ENCODE data around the gene LRMDA.
A peak's percentile ranks its signal among the peaks of the same experiment; 100 is the strongest.

LRMDA gene

DNA sequence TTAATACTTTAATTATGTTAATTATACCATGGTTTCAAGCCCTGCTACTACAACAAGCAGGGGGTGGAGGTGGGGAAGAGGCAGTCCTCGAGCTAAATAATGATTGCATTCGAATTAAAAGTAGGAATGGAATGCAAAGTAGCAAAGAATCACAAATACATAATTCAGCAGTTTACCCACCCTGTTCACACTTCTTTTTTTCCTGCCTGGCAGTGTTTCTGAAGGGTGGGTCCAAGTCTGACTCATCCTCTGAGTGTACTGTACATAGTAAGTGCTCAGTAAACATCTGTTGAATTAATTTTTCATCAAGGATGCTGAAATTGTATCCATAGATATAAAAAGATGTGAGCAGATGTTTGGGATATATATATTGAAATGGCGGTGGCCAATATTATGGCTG is 778.8 kb downstream of the LRMDA start:
- Histone ChIP-seq H3K4me3 (ENCODE audit: insufficient read depth in 1 of 2, low read depth in 1 of 2, low read length in 2 of 2) (no peak overlapping the region), H3K27ac (ENCODE audit: low read length, poor library complexity, severe bottlenecking) (no peak overlapping the region), H2AK5ac (ENCODE audit: low read length, severe bottlenecking) (no peak overlapping the region), H2AFZ (ENCODE audit: low read depth, low read length) (no peak overlapping the region), H2BK5ac (ENCODE audit: low read depth, low read length, poor library complexity, severe bottlenecking) (no peak overlapping the region), H2BK12ac (ENCODE audit: low read length in 2 of 2) (no peak overlapping the region), H3K79me1 (replicated peaks; ENCODE audit: low read length, poor library complexity, severe bottlenecking) (no peaks in the 10 kb centered on the region), H2BK120ac (ENCODE audit: low read depth, low read length) (no peak overlapping the region), H2BK15ac (ENCODE audit: low read depth, poor library complexity, severe bottlenecking) (no peak overlapping the region), H3K36me3 (ENCODE audit: control insufficient read depth in 1 of 2, insufficient read depth in 2 of 2, low read depth in 1 of 2, low read length in 2 of 2) (no peaks in the 10 kb centered on the region), H4K91ac (ENCODE audit: low read length) (no peak overlapping the region), H3K9me3 (ENCODE audit: control insufficient read depth, low read length) (no peaks in the 10 kb centered on the region), H3K4ac (ENCODE audit: low read depth in 1 of 2, low read length in 2 of 2) (no peak overlapping the region), H3K4me1 (ENCODE audit: control insufficient read depth, insufficient read depth, low read depth, low read length) (no peaks in the 10 kb centered on the region), H3K23ac (ENCODE audit: low read length in 2 of 2) (no peak overlapping the region), H3K14ac (ENCODE audit: low read length in 2 of 2) (no peak overlapping the region), H3K18ac (ENCODE audit: low read depth in 1 of 2, low read length in 2 of 2) (no peak overlapping the region), H3K27me3 (ENCODE audit: control insufficient read depth in 1 of 2, insufficient read depth in 1 of 2, low read length in 2 of 2) (no peaks in the 10 kb centered on the region), H4K8ac (ENCODE audit: low read length) (no peak overlapping the region), H3K4me2 (ENCODE audit: low read length, poor library complexity, severe bottlenecking) (no peak overlapping the region), H3K9ac (ENCODE audit: low read length) (no peak overlapping the region)
- DNase-seq = no peak
- WGBS = 100% methylated on average over 1 of the region's 3 CpGs

DNA sequence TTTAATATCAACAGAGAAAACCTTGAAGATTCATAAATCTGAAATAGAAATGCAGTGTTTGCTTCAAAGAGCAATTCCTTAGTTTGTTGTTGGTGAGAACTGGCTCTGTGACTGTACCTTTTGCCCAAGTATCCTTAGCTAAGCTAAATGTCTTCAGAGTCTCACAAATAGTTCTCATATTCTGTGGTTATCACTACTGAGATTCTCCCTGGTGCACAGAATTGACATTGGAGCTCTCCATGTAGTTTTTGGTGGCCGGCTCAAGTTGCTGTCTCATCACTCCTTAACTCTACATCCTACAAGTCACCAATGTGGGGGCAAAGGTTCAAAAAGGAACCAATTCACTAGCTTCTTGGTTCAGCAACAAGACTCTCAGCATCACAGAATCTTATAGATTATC is 780.3 kb downstream of the LRMDA start:
- Histone ChIP-seq H2BK120ac (ENCODE audit: low read depth, low read length) (no peak overlapping the region), H3K4me2 (ENCODE audit: low read length, poor library complexity, severe bottlenecking) (no peak overlapping the region), H3K4me1 (ENCODE audit: control insufficient read depth, insufficient read depth, low read depth, low read length) (no peaks in the 10 kb centered on the region), H3K9ac (ENCODE audit: low read length) (no peak overlapping the region), H3K79me1 (replicated peaks; ENCODE audit: low read length, poor library complexity, severe bottlenecking) (no peaks in the 10 kb centered on the region), H3K27ac (ENCODE audit: low read length, poor library complexity, severe bottlenecking) (no peak overlapping the region), H2BK12ac (ENCODE audit: low read length in 2 of 2) (no peak overlapping the region), H2BK5ac (ENCODE audit: low read depth, low read length, poor library complexity, severe bottlenecking) (no peak overlapping the region), H4K8ac (ENCODE audit: low read length) (no peak overlapping the region), H3K18ac (ENCODE audit: low read depth in 1 of 2, low read length in 2 of 2) (no peak overlapping the region), H2BK15ac (ENCODE audit: low read depth, poor library complexity, severe bottlenecking) (no peak overlapping the region), H3K36me3 (ENCODE audit: control insufficient read depth in 1 of 2, insufficient read depth in 2 of 2, low read depth in 1 of 2, low read length in 2 of 2) (no peaks in the 10 kb centered on the region), H3K27me3 (ENCODE audit: control insufficient read depth in 1 of 2, insufficient read depth in 1 of 2, low read length in 2 of 2) (no peaks in the 10 kb centered on the region), H3K23ac (ENCODE audit: low read length in 2 of 2) (no peak overlapping the region), H2AFZ (ENCODE audit: low read depth, low read length) (no peak overlapping the region), H2AK5ac (ENCODE audit: low read length, severe bottlenecking) (no peak overlapping the region), H3K4me3 (ENCODE audit: insufficient read depth in 1 of 2, low read depth in 1 of 2, low read length in 2 of 2) (no peak overlapping the region), H3K4ac (ENCODE audit: low read depth in 1 of 2, low read length in 2 of 2) (no peak overlapping the region), H3K9me3 (ENCODE audit: control insufficient read depth, low read length) (no peaks in the 10 kb centered on the region), H4K91ac (ENCODE audit: low read length) (no peak overlapping the region), H3K14ac (ENCODE audit: low read length in 2 of 2) (no peak overlapping the region)
- WGBS = 97% methylated on average over 1 of the region's 1 CpG
- DNase-seq = no peak

DNA sequence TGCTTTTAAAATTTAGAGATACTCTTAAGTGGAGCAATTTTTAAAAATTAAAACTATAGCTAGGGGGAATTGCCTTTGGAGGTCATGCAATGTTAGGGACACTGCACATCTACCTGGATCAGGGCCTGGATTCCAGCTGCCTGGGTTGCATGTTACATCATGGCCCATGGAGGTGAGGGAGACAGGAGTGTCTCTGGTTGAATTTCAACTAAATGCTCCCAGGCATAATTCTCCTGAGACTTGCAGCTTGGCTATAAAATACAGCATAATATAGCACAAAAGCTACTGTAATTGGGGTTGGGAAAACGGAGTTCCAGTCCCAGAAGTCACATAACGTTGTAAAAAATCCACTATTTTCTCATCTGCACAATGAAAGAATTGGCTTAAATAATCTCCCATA is 782.5 kb downstream of the LRMDA start:
- H3K4me2 ChIP-seq (ENCODE audit: low read length, poor library complexity, severe bottlenecking) = no peak overlapping the region
- no peak overlapping the region for H4K91ac ChIP-seq (ENCODE audit: low read length)
- 86% methylated on average over 2 of the region's 2 CpGs for WGBS
- no peaks in the 10 kb centered on the region for H3K9me3 ChIP-seq (ENCODE audit: control insufficient read depth, low read length)
- H2AFZ ChIP-seq (ENCODE audit: low read depth, low read length) = no peak overlapping the region
- no peaks in the 10 kb centered on the region for H3K4me1 ChIP-seq (ENCODE audit: control insufficient read depth, insufficient read depth, low read depth, low read length)
- no peaks in the 10 kb centered on the region for H3K79me1 ChIP-seq (replicated peaks; ENCODE audit: low read length, poor library complexity, severe bottlenecking)
- H3K4ac ChIP-seq (ENCODE audit: low read depth in 1 of 2, low read length in 2 of 2) = no peak overlapping the region
- no peak overlapping the region for H3K4me3 ChIP-seq (ENCODE audit: insufficient read depth in 1 of 2, low read depth in 1 of 2, low read length in 2 of 2)
- no peak overlapping the region for H3K23ac ChIP-seq (ENCODE audit: low read length in 2 of 2)
- no peaks in the 10 kb centered on the region for H3K36me3 ChIP-seq (ENCODE audit: control insufficient read depth in 1 of 2, insufficient read depth in 2 of 2, low read depth in 1 of 2, low read length in 2 of 2)
- no peak overlapping the region for H2AK5ac ChIP-seq (ENCODE audit: low read length, severe bottlenecking)
- H2BK12ac ChIP-seq (ENCODE audit: low read length in 2 of 2) = no peak overlapping the region
- no peak overlapping the region for H3K14ac ChIP-seq (ENCODE audit: low read length in 2 of 2)
- no peak overlapping the region for H2BK120ac ChIP-seq (ENCODE audit: low read depth, low read length)
- no peak overlapping the region for H4K8ac ChIP-seq (ENCODE audit: low read length)
- no peaks in the 10 kb centered on the region for H3K27me3 ChIP-seq (ENCODE audit: control insufficient read depth in 1 of 2, insufficient read depth in 1 of 2, low read length in 2 of 2)
- no peak overlapping the region for H2BK5ac ChIP-seq (ENCODE audit: low read depth, low read length, poor library complexity, severe bottlenecking)
- H3K27ac ChIP-seq (ENCODE audit: low read length, poor library complexity, severe bottlenecking) = no peak overlapping the region
- no peak overlapping the region for H3K9ac ChIP-seq (ENCODE audit: low read length)
- no peak overlapping the region for H3K18ac ChIP-seq (ENCODE audit: low read depth in 1 of 2, low read length in 2 of 2)
- no peak overlapping the region for H2BK15ac ChIP-seq (ENCODE audit: low read depth, poor library complexity, severe bottlenecking)
- DNase-seq = no peak

DNA sequence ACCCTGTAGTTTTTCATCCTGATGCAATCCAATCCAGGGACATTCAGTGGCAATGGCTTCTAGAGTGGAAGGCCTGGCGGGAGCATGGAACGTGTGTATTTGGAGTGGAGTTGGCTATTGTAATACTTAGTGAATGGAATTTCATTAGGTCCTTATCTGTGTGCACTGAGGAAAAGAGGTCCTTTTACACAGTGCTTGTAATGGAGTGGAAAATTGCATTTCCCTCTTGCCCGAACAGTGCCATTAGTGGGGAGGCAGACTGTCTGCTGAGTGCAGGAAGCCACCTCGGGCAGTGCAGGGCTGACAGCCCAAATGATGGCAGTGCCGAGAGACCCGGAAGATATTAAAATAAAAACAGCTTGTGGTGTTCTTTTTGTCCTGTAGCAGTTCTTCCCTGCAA is 786.6 kb downstream of the LRMDA start:
- no peak overlapping the region for H3K23ac ChIP-seq (ENCODE audit: low read length in 2 of 2)
- H3K4me2 ChIP-seq (ENCODE audit: low read length, poor library complexity, severe bottlenecking) = no peak overlapping the region
- H3K9me3 ChIP-seq (ENCODE audit: control insufficient read depth, low read length) = no peaks in the 10 kb centered on the region
- H3K27me3 ChIP-seq (ENCODE audit: control insufficient read depth in 1 of 2, insufficient read depth in 1 of 2, low read length in 2 of 2) = no peaks in the 10 kb centered on the region
- no peak overlapping the region for H3K14ac ChIP-seq (ENCODE audit: low read length in 2 of 2)
- H4K8ac ChIP-seq (ENCODE audit: low read length) = no peak overlapping the region
- no peak for DNase-seq
- H2BK12ac ChIP-seq (ENCODE audit: low read length in 2 of 2) = no peak overlapping the region
- H2BK5ac ChIP-seq (ENCODE audit: low read depth, low read length, poor library complexity, severe bottlenecking) = no peak overlapping the region
- H3K9ac ChIP-seq (ENCODE audit: low read length) = no peak overlapping the region
- no peak overlapping the region for H2BK15ac ChIP-seq (ENCODE audit: low read depth, poor library complexity, severe bottlenecking)
- no peaks in the 10 kb centered on the region for H3K79me1 ChIP-seq (replicated peaks; ENCODE audit: low read length, poor library complexity, severe bottlenecking)
- no peak overlapping the region for H3K27ac ChIP-seq (ENCODE audit: low read length, poor library complexity, severe bottlenecking)
- H3K4ac ChIP-seq (ENCODE audit: low read depth in 1 of 2, low read length in 2 of 2) = no peak overlapping the region
- 94% methylated on average over 6 of the region's 6 CpGs for WGBS
- H2BK120ac ChIP-seq (ENCODE audit: low read depth, low read length) = no peak overlapping the region
- no peak overlapping the region for H3K18ac ChIP-seq (ENCODE audit: low read depth in 1 of 2, low read length in 2 of 2)
- no peaks in the 10 kb centered on the region for H3K36me3 ChIP-seq (ENCODE audit: control insufficient read depth in 1 of 2, insufficient read depth in 2 of 2, low read depth in 1 of 2, low read length in 2 of 2)
- peak overlapping the region; percentile 39 for H4K91ac ChIP-seq (ENCODE audit: low read length)
- H3K4me1 ChIP-seq (ENCODE audit: control insufficient read depth, insufficient read depth, low read depth, low read length) = no peaks in the 10 kb centered on the region
- no peak overlapping the region for H3K4me3 ChIP-seq (ENCODE audit: insufficient read depth in 1 of 2, low read depth in 1 of 2, low read length in 2 of 2)
- no peak overlapping the region for H2AFZ ChIP-seq (ENCODE audit: low read depth, low read length)
- H2AK5ac ChIP-seq (ENCODE audit: low read length, severe bottlenecking) = no peak overlapping the region

Measured in mesenchymal stem cell (in vitro differentiated cells and primary cell).